Left ventricle myocardium superior (tissue), 1 donor: ENCODE results near the gene GTF3C5. TPM values are rescaled to one million over a fixed set of nuclear protein-coding genes. Genes with fewer than 3 reads are reported as not detected.
"Not testable (repeated sequence)": the region's sequence is repeated elsewhere in the genome, so short reads cannot be mapped to it uniquely, and the experiment has no call there.

Source experiments
- ATAC-seq: fragments of 200-7000 bp; cut with Tn5 transposase; one replicate; pipeline ENCODE4 v1.9.1; 2020; ENCODE audit warnings: mild to moderate bottlenecking, moderate library complexity
- DNase-seq: peaks from one replicate; pipeline ENCODE4 v3.0.0-alpha.2; 2020
- intact Hi-C: fragments of 100-400 bp; cut with micrococcal nuclease; formaldehyde crosslinking; loops from one replicate; pipeline ENCODE4 v1.11.0; 2022
- total RNA-seq: library from RNA; stranded (reverse); fragmentation: NEBNext Ultra II Directional; extraction: Animal tissue kit (Norgen Biotek cat#: 25700); gene quantifications from one replicate; pipeline ENCODE4 v1.2.1, GENCODE V29; 2021
- donor health status: DM: no; HTN: yes; CAD: no; lungs with severe emphysema.

GTF3C5 gene
- total RNA-seq, 1 donor from 2014 or later: 60.8 TPM

DNA sequence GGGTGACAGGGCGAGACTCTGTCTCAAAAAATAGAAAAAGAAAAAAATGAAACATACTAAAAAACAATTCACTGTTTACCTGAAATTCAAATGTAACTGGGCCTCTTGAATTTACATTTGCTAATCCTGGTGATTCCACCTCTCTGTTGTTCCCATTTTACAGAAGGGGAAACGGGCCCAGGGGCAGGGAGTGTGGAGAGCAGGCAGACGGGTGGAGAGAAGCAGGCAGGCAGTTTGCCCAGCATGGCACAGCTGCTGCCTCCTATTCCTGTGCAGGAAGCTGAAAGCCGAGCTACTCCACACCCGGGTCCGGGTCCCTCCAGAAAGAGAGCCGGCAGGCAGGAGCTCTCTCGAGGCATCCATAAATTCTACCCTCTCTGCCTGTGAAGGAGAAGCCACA is 31.8 kb downstream of the GTF3C5 start:
- intact Hi-C loops, DNase-seq, ATAC-seq: not testable (repeated sequence)

DNA sequence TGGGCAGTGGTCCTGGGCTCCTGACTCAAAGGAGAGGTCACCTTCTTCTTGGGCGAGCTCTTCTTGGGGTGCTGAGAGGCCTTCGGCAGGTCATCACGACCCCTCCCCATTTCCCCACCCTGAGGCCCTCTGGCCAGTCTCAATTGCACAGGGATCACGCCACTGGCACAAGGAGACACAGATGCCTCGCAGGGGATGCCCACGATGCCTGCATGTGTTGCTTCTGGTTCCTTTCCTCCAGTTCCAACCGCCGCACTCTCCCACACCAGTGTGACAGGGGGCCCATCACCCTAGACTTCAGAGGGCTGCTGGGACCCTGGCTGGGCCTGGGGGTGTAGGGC is 32.3 kb downstream of the GTF3C5 start:
- ATAC-seq (no peak), DNase-seq (no peak)
- intact Hi-C loops: no loop called here

DNA sequence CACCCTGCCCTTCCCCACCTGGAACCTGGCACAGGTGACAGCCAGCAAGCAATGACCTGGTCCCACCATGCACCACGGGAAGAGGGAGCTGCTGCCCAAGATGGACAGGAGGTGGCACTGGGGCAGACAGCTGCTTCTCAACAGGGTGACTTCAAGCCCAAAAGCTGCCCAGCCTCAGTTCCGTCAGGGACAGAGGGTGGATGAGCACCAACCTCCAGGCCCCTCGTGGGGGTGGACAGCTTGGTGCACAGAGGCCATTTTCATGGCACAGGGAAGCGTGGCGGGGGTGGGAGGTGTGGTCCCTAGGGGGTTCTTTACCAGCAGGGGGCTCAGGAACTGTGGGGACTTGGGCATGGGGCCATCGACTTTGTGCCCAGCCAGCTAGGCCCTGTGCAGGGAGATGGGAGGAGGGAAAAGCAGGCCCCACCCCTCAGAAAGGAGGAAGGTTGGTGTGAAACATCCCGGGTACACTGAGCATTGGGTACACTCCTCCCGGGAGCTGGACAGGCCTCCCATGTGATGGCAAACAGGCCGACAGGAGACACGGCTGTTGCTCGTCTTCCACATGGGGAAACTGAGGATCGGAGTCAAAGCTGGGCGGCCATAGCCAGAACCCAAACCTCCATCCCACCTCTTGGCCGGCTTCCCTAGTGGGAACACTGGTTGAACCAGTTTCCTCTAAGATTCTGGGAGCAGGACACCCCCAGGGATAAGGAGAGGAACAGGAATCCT is 32.9 kb downstream of the GTF3C5 start:
- ATAC-seq (no peak), DNase-seq (no peak)
- intact Hi-C loops: no loop called here

DNA sequence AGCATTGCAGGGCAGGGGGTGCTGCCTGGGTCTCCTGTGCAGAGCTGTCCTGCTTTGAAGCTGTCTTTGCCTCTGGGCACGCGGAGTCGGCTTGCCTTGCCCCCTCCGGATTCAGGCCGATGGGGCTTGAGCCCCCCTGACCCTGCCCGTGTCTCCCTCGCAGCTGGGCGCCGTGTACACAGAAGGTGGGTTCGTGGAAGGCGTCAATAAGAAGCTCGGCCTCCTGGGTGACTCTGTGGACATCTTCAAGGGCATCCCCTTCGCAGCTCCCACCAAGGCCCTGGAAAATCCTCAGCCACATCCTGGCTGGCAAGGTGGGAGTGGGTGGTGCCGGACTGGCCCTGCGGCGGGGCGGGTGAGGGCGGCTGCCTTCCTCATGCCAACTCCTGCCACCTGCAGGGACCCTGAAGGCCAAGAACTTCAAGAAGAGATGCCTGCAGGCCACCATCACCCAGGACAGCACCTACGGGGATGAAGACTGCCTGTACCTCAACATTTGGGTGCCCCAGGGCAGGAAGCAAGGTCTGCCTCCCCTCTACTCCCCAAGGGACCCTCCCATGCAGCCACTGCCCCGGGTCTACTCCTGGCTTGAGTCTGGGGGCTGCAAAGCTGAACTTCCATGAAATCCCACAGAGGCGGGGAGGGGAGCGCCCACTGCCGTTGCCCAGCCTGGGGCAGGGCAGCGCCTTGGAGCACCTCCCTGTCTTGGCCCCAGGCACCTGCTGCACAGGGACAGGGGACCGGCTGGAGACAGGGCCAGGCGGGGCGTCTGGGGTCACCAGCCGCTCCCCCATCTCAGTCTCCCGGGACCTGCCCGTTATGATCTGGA is 33.7 kb downstream of the GTF3C5 start:
- intact Hi-C loops: no loop called here
- DNase-seq (no peak), ATAC-seq (no peak)

DNA sequence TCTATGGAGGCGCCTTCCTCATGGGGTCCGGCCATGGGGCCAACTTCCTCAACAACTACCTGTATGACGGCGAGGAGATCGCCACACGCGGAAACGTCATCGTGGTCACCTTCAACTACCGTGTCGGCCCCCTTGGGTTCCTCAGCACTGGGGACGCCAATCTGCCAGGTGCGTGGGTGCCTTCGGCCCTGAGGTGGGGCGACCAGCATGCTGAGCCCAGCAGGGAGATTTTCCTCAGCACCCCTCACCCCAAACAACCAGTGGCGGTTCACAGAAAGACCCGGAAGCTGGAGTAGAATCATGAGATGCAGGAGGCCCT is 34.2 kb downstream of the GTF3C5 start:
- intact Hi-C loops: no loop called here
- no peak for DNase-seq

DNA sequence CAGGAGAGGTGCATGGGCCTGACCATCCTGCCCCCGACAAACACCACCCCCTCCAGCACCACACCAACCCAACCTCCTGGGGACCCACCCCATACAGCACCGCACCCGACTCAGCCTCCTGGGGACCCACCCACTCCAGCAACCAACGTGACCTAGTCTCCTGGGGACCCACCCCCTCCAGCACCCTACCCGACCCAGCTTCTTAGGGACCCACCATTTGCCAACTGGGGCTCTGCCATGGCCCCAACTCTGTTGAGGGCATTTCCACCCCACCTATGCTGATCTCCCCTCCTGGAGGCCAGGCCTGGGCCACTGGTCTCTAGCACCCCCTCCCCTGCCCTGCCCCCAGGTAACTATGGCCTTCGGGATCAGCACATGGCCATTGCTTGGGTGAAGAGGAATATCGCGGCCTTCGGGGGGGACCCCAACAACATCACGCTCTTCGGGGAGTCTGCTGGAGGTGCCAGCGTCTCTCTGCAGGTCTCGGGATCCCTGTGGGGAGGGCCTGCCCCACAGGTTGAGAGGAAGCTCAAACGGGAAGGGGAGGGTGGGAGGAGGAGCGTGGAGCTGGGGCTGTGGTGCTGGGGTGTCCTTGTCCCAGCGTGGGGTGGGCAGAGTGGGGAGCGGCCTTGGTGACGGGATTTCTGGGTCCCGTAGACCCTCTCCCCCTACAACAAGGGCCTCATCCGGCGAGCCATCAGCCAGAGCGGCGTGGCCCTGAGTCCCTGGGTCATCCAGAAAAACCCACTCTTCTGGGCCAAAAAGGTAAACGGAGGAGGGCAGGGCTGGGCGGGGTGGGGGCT is 35.6 kb downstream of the GTF3C5 start:
- intact Hi-C loops: no loop called here
- ATAC-seq (no peak), DNase-seq (peak; percentile 11)

More for the DNA sequence above, 34.2 kb downstream of the GTF3C5 start:
- no peak for ATAC-seq

DNA sequence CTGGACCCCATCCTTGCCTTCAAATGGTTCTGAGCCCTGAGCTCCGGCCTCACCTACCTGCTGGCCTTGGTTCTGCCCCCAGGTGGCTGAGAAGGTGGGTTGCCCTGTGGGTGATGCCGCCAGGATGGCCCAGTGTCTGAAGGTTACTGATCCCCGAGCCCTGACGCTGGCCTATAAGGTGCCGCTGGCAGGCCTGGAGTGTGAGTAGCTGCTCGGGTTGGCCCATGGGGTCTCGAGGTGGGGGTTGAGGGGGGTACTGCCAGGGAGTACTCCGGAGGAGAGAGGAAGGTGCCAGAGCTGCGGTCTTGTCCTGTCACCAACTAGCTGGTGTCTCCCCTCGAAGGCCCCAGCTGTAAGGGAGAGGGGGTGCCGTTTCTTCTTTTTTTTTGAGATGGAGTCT is 36.2 kb downstream of the GTF3C5 start:
- DNase-seq (peak; percentile 26), ATAC-seq (no peak)
- intact Hi-C loops: no loop called here

- no peak for DNase-seq
- ATAC-seq: no peak
- intact Hi-C loops: no loop called here
Observed at GRCh38 chr9:133067813-133068212, 37.0 kb downstream of the GTF3C5 start.

GRCh38 chr9:133068431-133068830 is 37.6 kb downstream of the GTF3C5 start:
- ATAC-seq, DNase-seq, intact Hi-C loops: not testable (repeated sequence)

GRCh38 chr9:133070500-133070961 is 39.7 kb downstream of the GTF3C5 start:
- ATAC-seq (peak; percentile 13), DNase-seq (peak; percentile 24)
- intact Hi-C loops: not testable (repeated sequence)

DNA sequence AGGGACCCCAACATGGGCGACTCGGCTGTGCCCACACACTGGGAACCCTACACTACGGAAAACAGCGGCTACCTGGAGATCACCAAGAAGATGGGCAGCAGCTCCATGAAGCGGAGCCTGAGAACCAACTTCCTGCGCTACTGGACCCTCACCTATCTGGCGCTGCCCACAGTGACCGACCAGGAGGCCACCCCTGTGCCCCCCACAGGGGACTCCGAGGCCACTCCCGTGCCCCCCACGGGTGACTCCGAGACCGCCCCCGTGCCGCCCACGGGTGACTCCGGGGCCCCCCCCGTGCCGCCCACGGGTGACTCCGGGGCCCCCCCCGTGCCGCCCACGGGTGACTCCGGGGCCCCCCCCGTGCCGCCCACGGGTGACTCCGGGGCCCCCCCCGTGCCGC is 40.2 kb downstream of the GTF3C5 start:
- intact Hi-C loops, DNase-seq, ATAC-seq: not testable (repeated sequence)

DNA sequence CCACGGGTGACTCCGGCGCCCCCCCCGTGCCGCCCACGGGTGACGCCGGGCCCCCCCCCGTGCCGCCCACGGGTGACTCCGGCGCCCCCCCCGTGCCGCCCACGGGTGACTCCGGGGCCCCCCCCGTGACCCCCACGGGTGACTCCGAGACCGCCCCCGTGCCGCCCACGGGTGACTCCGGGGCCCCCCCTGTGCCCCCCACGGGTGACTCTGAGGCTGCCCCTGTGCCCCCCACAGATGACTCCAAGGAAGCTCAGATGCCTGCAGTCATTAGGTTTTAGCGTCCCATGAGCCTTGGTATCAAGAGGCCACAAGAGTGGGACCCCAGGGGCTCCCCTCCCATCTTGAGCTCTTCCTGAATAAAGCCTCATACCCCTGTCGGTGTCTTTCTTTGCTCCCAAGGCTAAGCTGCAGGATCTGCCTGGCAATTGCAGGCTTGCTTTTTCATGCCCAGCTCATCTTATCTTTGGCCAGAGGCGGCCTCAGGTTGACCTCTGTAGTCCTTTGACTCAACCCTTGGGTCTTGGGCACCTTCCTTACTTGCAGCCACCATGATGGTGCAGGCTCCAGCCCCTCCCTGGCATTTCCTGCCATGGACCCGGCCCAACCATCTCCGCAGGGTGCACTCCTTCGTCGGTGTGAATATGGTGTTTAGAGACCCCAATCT is 40.8 kb downstream of the GTF3C5 start:
- intact Hi-C loops: no loop called here
- ATAC-seq (no peak), DNase-seq (no peak)

- DNase-seq, intact Hi-C loops, ATAC-seq: not testable (repeated sequence)
Observed at GRCh38 chr9:133072210-133072609, 41.4 kb downstream of the GTF3C5 start.

DNA sequence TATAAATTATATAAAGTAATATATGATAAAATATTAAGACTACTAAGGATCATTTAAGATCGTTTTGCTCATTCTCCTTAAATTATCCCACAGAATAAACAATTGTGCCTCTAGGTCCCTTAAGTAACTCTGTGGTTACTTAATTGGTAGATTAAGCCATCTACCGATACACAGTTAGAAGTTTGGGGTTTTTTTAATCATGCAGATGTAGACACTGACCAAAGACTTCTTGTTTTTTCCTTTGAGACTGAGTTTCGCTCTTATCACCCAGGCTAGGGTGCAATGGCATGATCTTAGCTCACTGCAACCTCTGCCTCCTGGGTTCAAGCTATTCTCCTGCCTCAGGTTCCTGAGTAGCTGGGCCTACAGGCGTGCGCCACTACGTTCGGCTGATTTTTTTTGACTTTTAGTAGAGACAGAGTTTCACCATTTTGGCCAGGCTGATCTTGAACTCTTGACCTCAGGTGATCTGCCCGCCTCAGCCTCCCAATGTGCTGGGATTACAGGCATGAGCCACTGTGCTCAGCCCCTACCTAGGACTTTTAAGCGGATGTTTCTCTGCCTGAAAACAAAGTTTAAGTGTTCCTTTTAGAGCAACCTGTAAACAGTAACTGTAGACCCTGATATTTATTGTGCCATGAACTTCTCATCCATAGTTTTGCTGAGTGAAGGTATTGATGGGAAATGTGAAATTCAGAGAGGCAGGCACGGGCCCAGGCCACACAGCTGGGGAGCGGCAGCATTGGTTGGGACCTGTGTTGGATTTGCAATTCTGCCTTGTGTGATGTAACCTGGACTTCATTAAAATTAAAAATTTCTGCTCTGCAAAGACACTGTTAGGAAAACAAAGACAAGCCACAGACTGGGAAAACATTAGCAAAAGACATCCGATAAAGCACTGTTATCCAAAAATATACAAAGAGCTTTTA is 42.6 kb downstream of the GTF3C5 start:
- intact Hi-C loops: no loop called here
- ATAC-seq: no peak
- DNase-seq: no peak

DNA sequence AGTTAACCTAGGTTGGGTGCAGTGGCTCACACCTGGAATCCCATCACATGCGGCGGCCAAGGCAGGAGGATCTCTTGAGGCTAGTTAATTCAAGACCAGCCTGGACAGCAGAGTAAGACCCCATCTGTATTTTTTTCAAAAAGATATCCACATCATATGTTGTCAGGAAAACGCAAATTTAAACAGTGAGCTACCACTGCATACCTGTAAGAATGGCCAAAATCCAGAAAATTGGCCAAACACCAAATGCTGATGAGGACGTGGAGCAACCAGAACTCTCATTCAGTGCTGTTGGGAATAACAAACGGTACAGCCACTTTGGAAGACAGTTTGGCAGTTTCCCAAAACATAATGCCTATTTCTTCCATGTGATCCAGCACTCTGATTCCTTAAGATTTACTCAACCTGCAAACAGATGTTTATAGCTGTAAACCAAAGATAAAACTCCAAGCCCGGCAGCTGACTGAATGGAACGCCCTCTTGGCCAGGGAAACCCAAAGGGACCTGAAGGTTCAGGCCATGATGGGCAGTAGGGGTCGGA is 43.4 kb downstream of the GTF3C5 start:
- DNase-seq (no peak), ATAC-seq (no peak)
- intact Hi-C loops: no loop called here

DNA sequence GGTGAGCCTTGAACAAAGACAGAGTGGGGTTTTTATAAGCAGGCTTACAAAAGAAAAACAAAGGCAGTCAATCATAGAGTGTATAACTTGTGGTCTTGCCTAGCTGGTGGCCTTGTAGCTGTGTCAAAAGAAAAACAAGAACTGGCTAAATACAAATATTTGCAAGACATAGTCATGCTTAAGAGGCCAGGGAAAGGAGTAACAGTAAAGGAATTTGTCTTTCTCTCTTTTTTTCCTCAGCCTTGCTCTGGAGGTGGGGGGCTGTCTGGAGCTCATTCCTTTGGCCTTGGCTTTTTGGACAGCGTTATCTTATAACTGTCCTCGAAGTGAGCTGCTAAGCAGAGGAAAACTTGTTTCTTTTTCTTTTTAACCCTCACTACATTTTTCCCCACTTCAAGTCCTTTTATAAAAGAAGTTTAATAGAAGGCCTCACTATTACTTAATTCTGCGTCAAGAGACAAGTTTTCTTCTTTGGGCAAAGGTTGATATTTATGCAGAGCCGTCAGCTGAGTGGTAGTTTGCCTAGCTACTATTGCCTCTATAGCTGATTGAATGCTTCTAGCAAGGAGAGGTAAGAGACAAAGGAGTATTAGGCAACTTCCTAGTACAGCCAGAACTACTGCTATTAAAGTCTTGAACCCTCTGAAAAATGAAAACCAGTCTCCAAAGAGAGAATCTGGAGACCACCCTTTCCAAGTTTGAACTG is 45.3 kb downstream of the GTF3C5 start:
- intact Hi-C loops: no loop called here
- ATAC-seq (no peak), DNase-seq (no peak)

DNA sequence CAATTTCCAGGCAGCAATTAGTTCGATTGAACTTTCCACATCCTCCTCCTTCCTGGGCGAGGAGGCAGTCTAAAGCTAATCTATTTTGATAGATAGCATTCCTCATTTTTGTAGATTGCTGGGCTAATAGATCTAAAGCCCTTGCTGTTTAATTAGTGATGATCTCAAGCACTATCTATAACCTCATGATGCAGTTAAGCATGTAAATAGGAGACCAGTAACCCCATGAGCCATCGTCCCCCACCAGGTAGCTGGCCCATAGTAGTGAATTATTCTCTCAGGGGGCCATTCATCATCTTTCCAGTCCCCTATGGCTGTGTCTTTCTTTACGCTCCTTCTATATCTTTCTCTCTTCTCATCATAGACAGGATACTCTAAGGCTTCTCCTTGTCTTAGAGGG is 45.9 kb downstream of the GTF3C5 start:
- intact Hi-C loops: no loop called here
- ATAC-seq (no peak), DNase-seq (no peak)
